ENCODE results near the gene TMCC2.
"Not testable (repeated sequence)": the region's sequence is repeated elsewhere in the genome, so short reads cannot be mapped to it uniquely, and the experiment has no call there.

TMCC2 gene

DNA sequence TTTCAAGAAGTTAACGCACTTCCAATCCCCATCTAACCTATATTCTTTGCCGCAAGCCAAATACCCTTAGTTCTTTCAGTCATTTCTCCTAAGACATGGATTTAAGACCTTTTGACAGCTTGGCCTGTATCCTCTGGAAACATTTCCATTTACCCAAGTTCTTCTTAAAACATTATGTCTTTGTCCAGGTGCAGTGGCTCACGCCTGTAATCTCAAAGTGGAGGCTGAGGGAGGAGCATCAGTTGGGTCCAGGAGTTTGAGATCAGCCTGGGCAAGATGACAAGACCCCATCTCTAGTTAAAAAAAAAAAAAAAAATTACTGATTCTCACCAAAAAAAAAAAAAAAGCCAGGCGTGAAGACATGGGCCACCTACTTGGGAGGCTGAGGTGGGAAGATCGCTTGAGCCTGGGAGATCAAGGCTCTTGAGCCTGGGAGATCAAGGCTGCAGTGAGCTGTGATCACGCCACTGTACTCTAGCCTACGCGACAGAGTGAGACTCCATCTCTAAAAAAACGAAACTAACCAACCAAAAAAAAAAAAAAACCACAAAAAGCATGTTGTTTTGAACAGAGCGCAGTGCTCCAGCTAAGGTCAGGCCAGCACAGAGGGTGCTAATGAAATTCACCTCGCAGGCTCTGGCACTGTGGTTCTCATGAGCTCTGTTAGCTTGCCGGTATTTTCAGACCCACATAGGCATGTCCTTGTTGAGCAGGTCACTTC lies 57.8 kb downstream of the TMCC2 start:
- DNase-seq, result peak; percentile 21

DNA sequence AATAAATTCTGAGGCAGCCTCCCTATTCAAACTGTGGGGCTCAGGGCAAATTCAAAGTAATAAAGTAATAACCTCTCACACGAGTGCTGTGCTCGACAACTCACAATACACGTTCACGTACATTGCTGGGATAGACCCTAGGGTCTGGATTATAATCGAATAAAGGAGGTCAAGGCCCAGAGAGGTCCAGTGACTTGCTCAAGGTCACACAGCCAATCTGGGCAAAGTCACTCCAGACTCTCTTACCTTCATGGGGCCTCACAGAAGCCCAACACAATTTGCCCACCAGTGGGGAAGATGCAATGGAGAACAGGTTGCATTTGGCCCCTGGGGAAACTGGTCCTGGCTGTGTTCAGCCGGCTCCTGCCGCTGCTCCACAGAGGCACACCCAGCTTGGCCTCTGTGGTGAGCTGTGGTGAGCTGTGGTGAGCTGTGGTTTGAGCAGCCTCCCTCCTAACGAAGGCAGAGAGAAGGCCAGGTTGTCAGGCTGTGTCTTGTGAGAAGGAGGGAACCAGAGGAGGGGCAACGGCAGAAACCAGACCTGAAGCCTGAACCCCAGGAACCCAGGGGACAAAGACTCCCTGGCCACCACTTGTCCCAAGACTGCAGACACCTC lies 58.7 kb downstream of the TMCC2 start:
- DNase-seq, result no peak

DNA sequence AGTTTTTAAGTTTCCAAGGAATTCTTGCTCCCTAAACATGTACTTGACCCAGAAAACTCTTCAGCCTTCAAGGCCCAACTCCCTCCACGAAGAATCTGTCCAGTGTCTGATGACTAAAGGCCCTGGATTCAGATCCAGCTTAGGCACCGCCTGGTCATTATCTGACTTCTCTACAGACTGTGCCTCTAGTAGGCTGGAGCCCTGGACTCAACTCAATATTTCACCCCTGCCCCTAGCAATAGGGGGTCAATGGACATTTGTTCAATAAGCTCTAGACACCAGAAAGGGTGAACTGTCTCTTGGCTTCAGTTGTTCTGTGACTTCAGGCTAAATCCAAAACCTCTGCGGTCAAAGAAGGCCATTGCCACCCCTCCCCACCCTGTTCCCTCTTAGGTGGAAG lies 59.3 kb downstream of the TMCC2 start:
- DNase-seq, result no peak

DNA sequence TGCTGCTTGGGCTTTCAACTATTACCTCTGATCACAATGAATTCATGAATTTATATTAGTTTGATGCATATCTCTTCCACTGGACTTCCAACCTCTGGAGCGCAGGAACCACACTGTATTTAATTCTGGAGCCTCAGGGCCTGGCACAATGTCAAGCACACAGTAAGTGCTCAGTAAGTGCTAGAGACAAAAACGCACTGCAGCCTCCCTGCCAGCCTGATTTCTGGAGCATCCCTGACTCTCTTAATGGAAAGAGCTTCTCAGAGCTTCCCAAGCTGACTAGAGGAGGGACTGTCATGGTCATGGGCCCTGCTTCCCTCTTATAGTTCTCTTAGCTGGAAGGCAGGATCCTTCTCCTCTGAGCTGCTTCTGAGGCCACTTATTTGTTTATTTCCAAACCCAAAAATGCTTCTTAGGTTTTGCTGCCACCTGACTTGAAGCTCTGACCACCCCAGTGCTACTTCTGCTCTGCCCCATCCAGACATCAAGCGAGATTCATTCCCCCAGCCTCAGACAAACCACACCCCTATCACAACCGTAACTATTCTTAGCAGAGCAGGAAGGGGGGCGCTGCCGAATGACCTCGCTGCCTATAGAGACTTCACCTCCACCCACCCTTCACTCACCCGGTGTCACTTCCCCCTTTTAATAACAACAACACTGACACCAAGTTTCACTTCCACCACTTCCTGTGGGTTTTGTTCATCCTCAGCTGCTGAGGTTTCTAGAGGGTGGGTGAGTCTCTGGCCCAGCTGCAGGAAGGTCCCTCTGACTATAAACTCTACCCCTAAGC lies 60.2 kb downstream of the TMCC2 start:
- peak; percentile 62 for DNase-seq

DNA sequence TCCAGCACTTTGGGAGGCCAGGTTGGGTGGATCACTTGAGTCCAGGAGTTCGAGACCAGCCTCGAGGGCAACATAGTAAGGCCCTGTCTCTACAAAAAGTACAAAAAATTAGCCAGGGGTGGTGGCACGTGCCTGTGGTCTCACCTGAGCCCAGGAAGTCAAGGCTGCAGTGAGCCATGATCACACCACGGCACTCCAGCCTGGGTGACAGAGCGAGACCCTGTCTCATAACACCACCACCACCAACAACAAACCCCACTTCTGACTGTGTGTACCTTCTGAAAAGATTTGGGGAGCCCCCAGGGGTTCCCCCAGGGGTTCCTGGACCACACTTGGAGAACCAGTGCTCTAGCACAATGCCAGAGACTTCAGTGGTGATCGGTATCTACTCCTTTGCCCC lies 63.9 kb downstream of the TMCC2 start:
- DNase-seq, result no peak

DNA sequence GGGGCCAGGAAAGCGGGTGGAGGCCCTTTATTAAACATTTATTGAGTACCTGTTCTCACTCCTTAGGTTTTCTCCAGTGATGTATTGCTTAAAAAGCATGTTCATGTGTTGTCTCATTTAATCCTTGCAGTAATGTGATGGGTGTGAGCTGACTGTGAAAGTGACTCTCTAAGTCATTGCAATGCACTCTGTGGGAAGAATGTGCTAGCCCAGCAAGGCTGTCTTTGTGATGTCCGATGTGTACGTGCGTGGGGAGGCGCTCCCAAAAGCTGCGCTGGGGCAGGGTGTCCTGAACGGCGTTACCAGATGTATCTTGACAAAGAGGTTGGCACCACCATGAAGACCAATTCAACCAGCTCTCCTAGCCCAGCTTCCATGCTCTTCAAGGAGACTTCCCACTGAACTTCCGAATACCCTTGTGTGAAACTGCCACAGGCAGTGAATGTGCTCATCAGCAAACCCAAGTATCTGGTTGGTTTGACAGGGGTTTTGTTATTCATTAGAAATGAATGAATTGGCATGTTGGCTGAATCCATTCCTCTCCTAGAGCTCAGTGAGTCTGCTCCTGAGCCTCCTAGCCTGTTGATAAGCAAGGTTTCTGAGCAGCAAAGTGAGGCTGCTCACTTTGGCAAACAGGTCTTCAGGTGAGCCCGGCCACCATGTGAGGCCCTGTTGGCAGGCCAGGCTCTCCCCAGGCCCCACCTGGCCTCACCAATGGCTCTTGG lies 65.8 kb downstream of the TMCC2 start:
- no peak for DNase-seq

DNA sequence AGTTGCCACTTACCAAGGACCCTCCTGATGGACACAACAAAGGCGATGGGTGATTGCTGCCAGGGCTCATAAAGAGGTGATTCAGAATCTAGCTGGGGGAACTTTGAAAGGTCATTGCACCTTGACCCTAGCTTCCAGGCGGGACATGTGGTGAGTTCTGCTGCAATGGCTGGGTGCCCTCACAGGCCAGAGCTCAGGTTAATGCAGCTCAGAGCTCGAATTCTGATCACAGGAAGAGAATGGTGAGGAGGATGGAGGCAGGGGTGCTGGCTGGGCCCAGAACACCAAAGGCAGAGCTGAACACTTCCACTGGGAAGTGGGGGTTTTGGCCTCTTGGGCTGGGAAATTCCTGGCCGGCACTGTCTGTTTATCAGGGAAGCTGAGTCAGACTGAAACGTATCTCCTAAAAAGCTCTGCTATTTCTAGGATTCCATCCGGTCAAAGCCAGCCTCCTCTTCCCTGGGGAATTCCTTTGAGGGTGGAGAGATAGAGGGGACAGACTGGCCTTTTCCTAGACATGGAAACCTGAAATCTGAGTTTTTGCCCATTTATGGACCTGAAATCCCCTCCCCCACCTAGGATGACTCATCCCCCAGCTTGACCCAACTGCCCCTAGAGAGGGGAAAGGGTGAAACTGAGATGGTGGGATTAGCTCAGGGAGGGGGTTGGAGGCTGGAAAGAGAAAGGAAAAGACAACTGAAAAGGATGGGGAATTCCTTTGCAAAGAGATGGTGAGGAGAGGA lies 66.6 kb downstream of the TMCC2 start:
- no peak for DNase-seq

DNA sequence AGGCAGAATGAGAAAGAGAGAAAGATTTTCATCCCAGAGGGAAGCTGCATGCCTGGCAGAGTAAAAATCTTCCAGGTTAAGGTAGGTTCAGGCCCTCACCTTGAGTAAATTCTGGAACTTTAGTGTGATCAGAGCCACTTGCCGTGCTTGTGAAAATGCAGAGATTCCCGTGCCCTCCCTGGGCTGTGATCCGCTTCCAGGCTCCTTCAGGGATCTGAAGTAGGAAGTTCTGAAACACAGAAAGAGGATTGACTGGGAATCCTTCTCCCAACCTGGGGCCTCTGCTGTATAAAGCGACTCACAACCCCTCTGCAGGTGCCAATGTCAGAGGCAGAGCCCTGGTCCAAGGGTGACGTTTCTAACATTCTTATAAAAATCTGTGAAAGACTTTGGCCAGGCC lies 67.2 kb downstream of the TMCC2 start:
- DNase-seq, result no peak

DNA sequence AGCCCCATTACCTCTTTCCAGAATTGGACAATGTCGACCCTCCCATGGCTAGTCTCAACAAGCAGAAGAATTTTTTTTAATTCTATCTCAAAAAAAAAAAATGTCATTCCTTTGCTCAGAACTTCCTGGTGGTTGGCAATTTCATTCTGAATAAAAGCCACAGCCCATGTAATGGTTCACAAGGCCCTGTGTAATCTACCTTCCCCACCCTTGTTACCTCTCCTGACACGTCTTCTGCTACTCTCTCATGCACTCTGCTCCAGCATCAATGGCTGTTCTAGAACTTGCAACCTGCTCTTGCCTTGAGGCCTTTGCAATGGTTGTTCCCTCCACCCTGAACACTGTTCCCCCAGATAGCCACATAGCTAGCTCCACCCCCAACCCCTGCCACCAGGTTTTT lies 68.4 kb downstream of the TMCC2 start:
- DNase-seq, result no peak

DNA sequence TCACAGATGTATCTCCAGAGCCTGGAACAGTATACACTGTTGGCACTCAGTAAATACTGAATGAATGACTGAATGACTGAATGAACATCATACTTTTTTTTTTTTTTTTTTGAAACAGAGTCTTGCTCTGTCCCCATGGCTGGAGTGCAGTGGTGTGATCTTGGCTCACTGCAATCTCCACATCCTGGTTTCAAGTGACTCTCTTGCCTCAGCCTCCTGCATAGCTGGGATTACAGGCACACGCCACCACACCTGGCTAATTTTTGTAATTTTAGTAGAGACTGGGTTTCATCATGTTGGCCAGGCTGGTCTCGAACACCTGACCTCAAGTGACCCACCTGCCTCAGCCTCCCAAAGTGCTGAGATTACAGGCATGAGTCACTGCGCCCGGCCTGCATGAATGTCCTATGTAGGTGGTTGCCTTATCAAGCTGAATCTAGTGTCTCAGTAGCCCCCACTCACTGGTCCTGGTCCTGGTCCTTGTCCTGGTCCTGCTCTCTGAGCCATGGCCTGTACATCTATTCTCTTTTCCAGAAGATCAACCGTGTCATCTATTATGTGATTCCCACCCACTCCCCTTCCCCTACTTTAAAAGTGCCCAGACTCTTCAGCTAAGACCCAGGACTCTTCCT lies 69.9 kb downstream of the TMCC2 start:
- not testable (repeated sequence) for DNase-seq

DNA sequence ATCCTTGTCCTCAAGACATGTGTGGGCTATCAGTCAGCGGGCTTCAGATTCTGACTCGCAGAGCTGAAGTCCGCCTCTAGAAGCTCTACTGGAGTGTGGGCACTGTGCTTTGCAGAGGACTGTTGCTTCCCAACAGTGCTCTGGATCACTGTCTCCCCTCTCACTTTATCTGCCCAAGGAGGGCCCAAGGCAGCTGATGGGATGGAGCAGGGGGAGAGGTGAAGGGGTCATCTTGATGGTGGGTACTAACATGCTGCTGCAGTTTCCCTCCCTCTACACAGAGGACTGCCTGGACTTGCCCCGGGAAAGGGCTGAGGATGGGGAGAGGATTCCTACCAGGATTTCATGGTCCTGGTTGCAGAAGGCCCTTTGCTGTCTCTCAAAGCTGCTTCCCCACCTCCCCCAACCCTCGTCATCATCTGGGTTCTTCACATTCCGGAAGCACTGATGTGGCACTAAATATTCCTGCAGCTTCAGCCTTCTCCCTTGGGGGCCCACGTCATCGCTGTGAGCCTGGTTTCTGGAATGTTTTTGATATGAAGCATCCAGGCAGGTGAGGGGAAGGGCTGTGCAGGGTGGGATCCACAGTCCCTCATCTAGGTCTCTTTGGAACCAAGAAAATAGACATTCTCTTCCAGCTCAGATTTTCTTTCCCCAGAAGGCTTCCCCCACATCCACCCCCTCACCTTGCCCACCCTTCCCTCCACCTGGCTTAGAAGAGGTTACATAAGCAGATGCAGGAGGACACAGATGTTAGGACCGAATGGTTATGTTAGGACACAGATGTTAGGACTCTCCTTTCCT lies 70.6 kb downstream of the TMCC2 start:
- no peak for DNase-seq

DNA sequence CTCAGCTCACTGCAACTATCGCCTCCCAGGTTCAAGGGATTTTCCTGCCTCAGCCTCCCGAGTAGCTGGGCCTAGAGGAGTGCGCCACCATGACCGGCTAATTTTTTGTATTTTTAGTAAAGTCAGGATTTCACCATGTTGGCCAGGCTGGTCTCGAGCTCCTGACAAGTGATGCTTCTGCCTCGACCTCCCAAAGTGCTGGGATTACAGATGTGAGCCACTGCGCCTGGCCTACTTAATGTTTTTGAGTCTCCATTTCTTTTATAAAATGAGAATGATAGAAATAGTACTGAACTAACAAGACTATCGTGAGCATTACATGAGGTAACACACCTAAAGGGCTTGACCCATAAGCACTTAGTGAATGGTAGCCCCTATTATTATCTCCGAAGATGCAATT lies 72.4 kb downstream of the TMCC2 start:
- no peak for DNase-seq

DNA sequence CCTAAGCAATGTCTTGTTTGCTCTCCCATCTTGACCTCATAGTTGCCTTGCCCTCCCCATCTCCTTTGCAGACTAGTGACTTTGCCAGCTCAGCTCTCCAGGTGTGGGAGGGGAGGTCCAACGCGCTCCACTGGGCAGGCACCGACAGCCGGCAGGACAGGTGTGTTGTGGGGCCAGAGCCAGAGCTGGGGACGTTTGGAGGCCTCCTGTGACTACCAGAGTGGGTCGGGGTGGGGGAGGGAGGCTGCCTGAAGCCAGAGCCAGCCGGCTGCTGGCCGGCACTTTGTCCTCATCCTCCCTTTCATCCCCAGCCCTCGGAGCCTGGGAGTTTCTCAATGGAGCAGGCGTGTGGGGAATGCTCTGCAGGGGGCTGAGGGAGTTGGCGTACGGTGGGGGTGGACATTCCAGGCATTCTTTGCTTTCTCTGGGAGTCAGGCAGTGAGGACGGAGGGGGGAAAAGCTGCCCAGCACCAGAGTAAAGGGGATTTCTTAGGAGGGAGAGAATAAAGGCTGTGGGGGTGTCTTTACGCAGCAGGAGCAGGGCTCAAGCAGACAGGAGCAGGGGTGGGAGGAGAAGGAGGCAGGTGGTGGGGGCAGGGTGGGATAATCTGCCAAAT lies 73.6 kb downstream of the TMCC2 start:
- no peak for DNase-seq

DNA sequence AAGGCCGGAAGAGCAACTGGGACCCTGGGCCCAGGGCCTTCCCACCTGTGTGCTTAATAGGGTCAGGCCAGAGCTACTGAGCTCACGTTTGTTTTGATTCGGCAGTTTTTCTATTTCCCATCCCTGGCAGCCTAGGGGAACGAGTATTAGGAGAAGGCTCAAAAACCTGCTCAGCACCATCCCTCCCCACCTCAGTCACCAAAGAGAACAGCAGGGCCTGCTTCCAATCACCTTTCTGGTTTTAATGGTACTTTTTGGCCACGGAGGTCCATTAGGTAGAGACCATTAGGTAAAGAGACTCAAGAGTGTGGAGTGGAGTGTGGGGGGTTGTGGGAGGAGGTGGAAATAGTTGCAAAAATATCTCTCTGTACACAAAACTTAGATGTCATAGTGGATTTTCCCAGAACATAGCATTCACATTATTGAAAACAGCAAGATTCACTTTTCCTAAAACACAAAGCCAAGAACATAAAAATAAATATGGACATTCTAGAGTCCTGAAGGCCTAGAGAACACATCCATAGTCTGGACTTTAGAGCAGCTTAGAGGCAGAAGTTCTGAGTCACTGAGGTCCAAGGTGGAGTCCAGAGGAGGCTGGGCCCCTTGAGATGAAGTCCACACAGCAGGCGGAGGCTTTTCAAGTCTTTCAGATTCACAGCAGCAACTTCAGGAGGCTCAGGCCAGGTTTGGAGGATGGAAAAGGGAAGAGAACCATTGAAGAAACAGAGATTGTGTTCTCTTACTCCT lies 74.3 kb downstream of the TMCC2 start:
- no peak for DNase-seq

DNA sequence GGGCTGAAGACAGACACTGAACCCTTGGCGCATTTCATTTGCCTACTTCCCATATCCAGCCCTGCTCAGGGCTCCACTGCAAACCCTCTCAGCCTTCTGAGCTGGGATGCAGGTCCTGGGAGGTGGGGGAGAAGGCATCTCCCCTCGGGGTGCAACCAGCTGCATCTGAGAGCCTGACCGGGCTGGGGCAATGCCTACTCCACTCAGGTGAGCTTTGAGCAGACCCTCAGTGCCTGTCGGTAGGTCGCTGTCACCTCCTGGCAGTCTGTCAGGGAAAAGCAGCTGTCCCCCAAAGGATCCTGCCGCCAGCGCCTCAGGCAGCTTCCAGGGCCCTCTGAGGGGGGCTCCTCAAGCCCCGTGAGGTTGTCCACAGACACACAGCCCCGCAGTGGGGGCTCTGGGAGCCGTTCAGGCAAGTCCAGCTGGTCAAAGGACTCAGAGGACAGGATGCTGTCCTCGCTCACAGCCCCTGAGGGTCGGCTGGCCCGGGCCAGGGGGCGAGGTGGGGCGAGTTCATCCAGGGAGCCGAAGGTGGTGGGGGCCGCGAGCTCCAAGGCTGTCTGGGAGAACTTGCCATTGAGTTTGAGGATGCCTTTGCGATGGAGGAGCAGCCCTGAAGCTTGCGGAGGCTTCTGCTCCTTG lies 75.6 kb downstream of the TMCC2 start:
- no peak for DNase-seq

DNA sequence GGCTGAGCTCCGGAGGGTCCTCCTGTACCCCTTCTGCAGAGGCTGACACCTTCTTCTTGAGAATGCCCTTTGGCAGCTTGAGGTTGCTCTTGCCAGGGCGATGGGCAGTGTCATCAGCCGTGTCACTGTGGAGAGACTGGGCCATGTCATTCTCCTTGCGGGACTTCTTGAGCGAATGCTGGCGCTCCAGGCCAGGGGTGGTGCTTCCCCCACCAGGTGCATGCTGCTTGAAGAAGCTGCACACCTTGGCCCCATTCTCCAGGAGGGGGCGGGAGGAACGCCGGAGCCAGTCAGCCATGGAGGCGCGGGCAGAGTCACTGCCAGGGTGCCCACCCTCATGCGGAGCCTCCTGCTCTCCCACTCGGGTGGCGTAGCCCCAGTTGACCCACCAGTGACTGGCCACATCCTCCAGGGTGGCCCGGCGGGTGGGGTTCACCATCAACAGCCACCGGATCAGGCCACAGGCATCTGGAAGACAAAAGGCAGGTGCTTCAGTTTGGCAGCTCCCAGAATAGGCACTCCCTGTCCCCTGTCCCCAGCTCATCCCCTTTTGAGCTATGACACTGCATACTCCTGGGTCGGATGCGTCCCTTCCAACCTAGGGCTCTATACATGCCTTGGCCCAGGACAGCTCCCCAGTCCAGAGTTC lies 76.4 kb downstream of the TMCC2 start:
- no peak for DNase-seq

DNA sequence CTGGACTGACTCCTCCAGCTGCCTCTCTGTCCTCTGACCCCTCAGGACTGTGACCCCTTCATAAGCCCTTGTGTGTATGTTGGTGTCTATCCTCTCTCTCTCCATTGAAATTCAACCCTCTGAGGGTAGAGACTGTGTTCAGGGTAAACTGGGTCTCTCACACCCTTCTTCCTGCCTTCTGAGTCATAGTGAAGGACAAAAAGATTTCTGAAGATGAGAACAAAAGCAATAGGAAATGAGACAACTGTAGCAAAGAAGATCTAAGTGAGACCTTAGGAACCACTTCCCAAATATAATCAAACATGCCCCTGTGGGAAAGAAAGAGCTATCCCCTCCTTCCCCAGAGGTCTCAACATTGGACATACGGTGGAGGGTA lies 76.9 kb downstream of the TMCC2 start:
- DNase-seq, result no peak

DNA sequence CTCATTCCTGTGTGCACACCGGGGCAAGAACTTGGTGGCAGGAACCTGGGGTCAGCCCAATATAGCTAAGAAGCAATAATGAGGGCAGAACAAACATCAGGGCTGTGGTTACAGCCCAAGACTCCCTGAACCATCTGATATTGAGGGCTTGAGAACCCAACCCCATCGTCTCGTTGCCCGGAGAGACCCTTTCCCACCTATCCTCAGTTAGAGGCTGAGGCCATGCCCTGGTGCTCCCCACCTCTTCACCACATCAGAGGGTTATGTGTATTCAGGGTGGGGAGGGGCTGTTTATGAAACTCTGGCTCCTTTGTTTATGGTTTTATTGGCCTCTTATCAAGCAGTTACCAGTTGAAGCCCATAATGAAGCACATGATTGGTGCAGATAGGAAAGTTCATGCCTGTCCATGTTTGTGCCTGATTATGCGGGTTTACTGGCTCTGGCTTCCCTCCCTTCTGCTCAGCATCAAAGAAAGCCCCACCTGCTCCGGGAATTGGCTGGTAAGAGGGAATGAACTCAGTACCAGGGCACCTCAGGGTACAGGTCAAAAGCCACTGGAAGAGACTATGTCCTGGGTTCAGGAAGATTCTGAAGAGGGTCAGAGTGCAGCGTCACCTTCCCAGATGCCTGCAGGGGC lies 79.3 kb downstream of the TMCC2 start:
- no peak for DNase-seq

DNA sequence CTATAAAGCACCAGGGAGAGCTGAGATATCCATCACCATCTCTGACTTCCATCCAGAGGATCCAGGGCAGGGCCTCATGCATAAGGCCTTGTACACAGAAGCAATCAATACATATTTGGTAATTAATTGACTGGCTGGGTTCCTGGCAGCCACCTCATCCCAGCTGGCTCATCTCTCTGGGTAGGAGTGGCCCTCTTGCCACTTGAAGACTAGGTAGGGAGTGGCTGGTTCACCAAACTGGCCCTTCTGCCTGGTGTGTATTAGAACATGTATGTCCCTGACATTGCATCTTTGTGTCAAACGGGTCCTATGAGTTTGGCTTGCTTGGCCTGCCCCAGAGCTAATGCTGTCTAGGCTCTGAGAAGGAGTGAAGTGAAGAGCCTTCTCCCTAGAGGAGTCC lies 82.0 kb downstream of the TMCC2 start:
- no peak for DNase-seq

Measured in activated T-cell treated with anti-CD3 and anti-CD28 coated beads for 4 hours (primary cell).